Islet precursor cell (in vitro differentiated cells): ENCODE data around the gene TRNP1.
"Not testable (repeated sequence)": the region's sequence is repeated elsewhere in the genome, so short reads cannot be mapped to it uniquely, and the experiment has no call there.

ENCODE experiments used
- DNase-seq: peaks from one replicate; pipeline ENCODE4 v3.0.0-alpha.2; 2018

The TRNP1 gene

GRCh38 chr1:26976621-26977510, 16.6 kb upstream of the TRNP1 start:
- no peak for DNase-seq

DNA sequence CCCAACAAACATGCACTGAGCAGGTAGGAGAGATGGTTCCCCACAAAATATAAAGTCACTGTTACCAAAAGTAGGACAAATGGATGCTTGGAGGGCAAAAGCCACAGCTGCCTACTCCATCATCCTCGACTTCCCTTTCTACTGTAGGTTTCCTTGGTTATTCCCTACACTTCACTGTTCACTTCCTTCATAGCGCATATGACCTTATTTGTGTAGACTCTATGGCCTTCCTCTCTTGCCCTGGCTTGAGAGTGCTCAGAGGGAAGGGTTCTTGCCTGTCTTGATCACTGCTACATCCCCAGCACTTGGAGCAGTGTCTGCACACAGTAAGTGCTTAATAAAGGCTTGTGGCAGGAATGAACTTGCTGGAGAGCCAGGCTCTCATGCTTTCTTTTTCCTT, 14.6 kb upstream of the TRNP1 start:
- no peak for DNase-seq

- no peak for DNase-seq
These were observed 12.2 kb upstream of the TRNP1 start for GRCh38 chr1:26981146-26981846.

DNA sequence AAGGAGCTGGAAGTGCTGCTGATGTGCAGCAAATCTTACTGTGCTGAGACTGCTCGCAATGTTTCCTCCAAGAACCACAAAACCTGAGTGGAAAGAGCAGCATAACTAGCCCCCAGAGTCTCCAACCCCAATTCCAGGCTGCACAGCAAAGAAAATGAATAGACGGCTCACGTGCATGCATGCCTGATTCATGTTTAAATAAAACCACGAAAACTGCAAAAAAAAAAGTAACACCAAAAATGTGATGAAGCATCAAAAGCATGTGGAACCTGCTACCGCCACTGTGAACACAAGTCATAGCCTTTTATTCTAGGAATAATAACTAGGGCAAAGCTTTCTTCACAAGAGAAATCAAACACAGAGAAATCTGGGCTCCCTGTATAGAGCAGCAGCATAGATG, 9.6 kb upstream of the TRNP1 start:
- no peak for DNase-seq

DNA sequence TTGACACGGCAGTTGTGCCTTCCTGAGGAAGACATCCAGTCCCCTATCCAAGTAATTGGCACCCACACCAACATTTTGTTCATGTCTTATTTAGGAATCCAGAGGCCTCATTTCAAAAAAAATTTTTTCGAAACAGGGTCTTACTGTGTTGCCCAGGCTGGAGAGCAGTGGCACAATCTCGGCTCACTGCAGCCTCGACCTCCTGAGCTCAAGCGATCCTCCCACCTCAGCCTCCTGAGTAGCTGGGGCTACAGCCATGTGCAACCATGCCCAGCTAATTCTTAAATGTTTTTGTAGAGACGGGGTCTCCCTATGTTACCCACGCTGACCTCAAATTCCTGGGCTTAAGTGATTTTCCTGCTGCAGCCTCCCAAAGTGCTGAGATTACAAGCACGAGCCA, 9.2 kb upstream of the TRNP1 start:
- DNase-seq, result no peak

DNA sequence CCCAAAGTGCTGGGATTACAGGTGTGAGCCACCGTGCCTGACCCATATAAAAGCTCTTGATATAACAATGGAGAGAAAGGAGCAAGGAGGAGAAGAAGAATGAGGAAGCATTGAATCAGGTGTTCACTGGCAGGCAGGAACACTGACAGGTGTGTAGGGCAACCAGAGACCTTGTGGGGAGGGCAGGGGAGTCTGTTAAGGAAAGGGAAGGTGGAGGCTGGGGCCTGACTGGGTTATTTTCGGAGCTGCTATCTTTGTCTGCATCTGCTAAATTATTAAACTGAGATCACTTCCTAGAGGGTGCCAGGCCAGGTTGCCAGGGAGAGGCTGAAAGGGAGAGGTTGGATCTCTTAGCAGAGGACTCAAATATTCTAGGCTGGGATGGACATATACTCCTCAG, 6.8 kb upstream of the TRNP1 start:
- no peak for DNase-seq

- DNase-seq, result not testable (repeated sequence)
These were observed 3.9 kb upstream of the TRNP1 start for GRCh38 chr1:26989403-26990109.

DNA sequence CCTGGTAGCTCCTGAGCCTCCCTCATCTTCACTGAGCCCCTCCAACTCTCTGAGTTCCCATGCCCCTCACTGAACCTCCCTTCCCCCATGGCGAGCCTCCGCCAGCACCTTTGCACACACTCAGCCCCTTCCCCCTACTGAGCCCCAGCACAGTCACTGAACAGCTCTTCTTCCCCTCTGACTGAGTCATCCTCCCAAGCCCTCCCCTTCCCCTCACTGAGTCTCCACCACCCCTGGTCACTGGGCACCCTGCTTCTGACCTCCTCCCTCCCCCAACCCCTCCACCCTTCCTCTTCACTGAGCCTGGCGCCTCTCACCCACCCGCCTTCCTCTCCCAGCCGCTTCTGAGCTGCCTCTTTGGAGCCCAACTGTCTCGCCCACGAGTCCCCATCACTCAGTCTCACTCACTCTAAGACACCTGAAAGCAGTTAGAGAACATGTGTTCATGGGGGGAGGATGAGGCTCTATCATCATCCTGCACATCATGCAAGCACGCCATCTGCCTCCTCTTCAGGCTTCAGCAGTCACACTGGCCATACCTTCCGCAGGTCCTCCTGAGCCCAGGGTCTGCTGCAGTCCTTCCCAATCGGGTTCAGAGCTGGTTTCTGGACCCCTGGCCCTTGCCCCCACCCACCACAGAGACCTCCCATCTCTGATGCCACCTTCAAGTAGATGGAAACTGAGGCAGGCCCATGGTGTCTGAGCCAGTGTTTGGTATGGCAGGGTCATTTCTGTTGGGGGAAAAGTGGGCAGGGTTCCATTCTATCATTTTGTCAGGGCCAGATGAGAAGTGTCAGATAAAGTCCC, 2.0 kb upstream of the TRNP1 start:
- peak; percentile 73 for DNase-seq

DNA sequence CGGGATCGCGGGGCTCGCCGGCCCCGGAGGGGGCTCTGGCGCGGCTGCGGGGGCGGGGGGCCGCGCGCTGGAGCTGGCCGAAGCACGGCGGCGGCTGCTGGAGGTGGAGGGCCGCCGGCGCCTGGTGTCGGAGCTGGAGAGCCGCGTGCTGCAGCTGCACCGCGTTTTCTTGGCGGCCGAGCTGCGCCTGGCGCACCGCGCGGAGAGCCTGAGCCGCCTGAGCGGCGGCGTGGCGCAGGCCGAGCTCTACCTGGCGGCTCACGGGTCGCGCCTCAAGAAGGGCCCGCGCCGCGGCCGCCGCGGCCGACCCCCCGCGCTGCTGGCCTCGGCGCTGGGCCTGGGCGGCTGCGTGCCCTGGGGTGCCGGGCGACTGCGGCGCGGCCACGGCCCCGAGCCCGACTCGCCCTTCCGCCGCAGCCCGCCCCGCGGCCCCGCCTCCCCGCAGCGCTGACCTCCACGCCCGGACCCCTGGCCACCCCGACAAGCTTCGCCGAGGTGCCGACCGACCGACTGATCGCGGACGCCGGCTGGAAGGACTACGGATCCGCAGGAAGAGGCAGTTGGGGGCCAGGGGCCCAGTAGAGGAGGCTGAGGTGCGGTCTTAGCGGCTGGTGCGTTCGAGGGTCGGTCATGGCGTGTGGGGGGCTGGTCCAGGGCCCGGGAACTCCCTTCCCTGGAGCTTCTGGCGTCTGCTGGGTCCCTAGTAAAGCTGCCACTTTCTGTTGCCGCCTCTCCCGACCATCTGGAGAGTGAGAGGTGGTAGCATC, 711 bp downstream of the TRNP1 start:
- DNase-seq, result peak; percentile 62

- DNase-seq, result no peak
These were observed 1.5 kb downstream of the TRNP1 start for GRCh38 chr1:26994787-26995517.

DNA sequence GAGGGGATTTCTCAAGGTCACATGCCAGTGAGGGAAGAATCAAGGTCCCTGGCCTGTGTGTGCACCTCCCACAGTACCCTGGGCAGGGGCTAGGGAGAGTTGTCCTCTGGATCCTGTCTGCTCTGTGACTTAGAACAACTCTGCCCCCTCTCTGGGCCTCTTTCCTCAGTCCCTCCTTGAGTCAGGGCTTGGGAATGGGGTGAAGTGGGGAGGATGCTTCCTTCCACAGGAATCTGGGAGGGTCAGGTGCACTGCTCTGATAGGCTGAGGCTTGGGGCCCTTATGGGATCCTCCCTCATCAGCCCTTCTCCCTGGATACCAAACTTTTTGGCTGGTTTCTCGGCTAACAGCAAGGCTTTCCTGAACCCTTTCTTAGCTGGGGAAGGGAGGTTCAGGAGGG, 2.5 kb downstream of the TRNP1 start:
- no peak for DNase-seq

GRCh38 chr1:26996665-26997064, 3.2 kb downstream of the TRNP1 start:
- DNase-seq, result no peak

DNA sequence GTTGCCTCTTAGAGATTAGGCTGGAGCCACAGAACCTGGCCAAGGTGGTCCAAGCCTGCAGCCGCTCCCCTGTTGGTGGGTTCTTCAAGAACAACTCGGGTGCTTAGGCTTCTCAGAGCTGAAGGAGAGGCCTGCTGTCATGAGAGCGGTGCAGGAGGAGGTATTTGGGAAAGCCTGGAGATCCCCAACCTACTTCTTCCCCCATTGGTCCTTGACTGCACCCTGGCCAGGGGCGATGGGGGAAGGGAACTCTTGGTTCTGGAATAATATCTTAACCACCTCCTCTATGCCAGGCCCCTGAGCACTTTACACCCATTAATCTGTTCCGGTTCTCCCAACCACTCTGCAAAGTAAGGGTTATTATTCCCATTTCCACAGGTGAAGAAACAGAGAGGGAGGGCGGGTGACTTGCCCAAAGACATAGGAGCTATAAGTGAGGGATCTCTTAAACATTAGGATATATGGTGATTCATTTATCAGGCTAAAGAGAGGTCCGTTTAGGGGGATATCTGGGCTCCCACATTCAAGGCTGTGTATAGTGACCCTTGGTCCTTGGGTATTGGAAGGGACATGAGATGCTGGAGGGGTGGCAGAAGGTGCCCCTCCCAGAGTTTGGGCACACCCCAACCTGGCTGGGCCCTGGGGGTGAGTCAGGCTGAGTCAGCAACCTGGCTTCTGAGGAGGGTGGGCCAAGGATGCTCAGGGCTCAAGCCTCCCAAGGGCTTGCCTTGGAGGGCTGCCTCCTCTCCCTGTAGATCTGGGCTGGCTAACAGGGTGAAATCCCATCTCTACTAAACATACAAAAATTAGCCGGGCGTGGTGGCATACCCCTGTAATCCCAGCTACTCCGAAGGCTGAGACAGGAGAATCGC, 5.2 kb downstream of the TRNP1 start:
- DNase-seq, result peak; percentile 76

GRCh38 chr1:26999440-26999987, 6.0 kb downstream of the TRNP1 start:
- peak; percentile 99 for DNase-seq

DNA sequence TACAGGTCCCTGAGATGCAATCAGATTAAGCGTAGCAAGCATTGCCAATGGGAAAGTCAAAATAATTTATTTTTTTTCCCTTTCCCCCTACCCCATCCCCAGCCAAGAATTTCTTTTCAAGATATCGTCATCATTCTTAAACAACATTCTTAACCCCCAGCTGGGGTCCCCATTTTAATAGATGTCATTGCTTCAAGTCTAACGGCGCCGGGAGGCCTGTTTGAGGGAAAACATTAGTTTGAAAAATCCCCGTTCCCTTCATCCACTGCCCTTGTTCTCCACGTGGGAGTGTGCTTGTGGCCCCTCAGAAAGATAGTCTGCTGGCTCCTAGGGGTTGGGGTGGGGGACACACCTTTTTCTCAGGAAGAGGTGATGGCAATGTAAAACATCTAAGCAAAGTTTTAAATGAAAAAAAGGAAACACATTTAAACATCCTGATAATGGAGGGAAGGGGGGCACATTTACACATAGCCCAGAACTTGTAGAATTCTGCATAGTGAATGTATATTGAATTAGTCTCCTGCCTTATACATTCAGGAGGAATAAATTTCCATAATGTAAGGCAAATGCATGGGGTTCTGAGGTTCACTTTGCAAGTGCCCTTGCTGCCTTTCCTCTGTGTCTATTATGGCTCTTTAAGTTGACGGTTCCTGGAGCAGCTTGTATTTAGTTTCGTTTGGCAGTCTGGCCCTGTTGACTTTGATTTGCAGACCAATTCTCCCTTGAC, 6.8 kb downstream of the TRNP1 start:
- no peak for DNase-seq

DNA sequence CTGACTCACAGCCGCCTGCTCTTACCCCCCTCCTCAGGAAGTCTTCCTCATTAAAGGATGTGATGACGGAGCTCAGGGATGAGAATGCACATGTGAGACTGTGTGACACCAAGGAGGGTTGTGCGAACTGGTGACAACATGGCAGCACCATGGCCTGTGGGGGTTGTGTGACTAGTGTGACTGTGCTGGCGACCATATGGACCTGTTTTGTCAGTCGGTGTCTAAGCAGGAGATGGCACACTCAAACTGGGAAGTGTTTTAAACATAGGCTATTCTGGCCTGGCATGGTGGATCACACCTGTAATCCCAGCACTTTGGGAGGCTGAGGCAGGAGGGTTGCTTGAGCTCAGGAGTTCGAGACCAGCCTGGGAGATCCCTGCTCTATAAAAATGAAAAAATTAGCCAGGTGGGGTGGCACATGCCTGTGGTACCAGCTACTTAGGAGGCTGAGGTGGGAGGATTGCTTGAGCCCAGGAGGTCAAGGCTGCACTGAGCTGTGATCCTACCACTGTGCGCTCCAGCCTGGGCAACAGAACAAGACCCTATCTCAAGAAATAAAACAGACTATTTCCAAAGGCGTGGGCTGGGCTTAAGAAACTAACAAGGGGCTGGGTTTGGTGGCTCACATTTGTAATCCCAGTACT, 7.4 kb downstream of the TRNP1 start:
- DNase-seq, result peak; percentile 71

DNA sequence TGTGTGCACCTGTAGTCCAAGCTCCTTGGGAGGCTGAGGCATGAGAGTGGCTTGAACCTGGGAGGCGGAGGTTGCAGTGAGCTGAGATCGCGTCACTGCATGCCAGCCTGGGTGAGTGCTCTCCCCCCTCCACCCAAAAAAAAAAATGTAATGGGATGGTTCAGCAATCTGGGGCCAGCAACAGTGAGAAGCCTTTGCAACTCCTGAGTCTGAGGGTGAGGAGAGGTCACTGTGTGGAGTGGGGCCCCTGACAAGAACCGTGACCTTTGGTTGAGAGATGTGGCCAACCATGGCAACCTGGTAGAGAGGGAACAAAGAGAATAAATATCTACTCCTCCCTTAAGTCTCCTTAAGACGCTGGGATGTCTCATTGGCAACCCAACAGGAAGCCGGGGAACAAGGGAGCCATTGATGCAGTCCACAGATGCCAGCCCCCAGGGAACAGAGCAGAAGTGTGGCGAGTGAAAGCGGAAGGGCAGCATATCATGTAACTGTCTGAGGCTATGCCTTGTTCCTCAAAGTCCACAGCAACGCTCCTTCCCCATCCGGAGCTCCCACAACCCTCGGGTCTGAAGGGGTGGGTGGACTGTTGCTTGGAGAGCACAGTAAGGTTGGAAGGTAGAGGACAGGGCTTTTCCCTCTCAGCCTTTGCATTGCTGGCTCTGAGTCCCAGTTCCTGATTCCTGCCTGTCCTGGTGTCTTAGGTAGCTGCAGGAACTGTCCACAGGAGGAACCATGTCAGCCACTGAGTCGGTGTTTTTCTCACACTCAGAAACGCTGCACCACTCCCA, 8.3 kb downstream of the TRNP1 start:
- peak; percentile 95 for DNase-seq
